A673 (cell line): Measurements from ENCODE around the gene TMPRSS6. TPM values are rescaled to one million over a fixed set of nuclear protein-coding genes. Genes with fewer than 3 reads are reported as not detected.

ENCODE experiments used
- BruUV-seq: library from RNA; stranded (reverse); fragments of 400-500 nt; replicated peaks from 2 replicates; lab custom pipeline; 2021; lab: Mats Ljungman, UMichigan
- CTCF ChIA-PET: fragments of 300-600 bp; sonication (Branson Sonifier 250); formaldehyde crosslinking; loops from one replicate; lab custom pipeline; 2022; ENCODE audit warnings: antibody characterized with exemption; lab: Charles Lee
- POLR2A ChIA-PET: fragments of 300-600 bp; sonication (Branson Sonifier 250); formaldehyde crosslinking; loops from one replicate; lab custom pipeline; 2022; ENCODE audit warnings: antibody characterized with exemption; ENCODE audit not compliant: low non-redundant PET; lab: Charles Lee
- DNase-seq: peaks from one replicate; pipeline ENCODE4 v3.0.0-alpha.2; 2015; ENCODE audit warnings: low spot score
- H3K27ac ChIP-seq: fragments of 200-600 bp; sonication (generic); 2 replicates; pipeline ENCODE4 v1.5.1; 2016; ENCODE audit warnings: mixed run types, low read depth, mild to moderate bottlenecking, mixed read lengths, antibody characterized with exemption, low read length; ENCODE audit not compliant: poor library complexity, severe bottlenecking
- H3K27me3 ChIP-seq: fragments of 200-600 bp; sonication (generic); replicated peaks from 2 replicates; pipeline ENCODE4 v1.6.1; 2017; ENCODE audit warnings: mixed run types, low read depth, mild to moderate bottlenecking, mixed read lengths, antibody characterized with exemption, low read length; ENCODE audit not compliant: insufficient read depth, poor library complexity
- H3K36me3 ChIP-seq: fragments of 200-600 bp; sonication (generic); 2 replicates; pipeline ENCODE4 v1.6.1; 2016; ENCODE audit warnings: mixed run types, mild to moderate bottlenecking, mixed read lengths, antibody characterized with exemption, low read length; ENCODE audit not compliant: insufficient read depth, poor library complexity, severe bottlenecking
- H3K4me1 ChIP-seq: fragments of 200-600 bp; sonication (generic); 2 replicates; pipeline ENCODE4 v1.6.1; 2017; ENCODE audit warnings: mixed run types, mild to moderate bottlenecking, mixed read lengths, antibody characterized with exemption, low read length; ENCODE audit not compliant: insufficient read depth, poor library complexity, severe bottlenecking
- H3K4me3 ChIP-seq: fragments of 200-600 bp; sonication (generic); 2 replicates; pipeline ENCODE4 v1.5.1; 2016; ENCODE audit warnings: low read depth, mixed run types, mild to moderate bottlenecking, mixed read lengths, low read length; ENCODE audit not compliant: poor library complexity, severe bottlenecking
- H3K9me3 ChIP-seq: fragments of 200-600 bp; sonication (generic); 2 replicates; pipeline ENCODE4 v1.6.1; 2016; ENCODE audit warnings: mixed run types, low read depth, mild to moderate bottlenecking, mixed read lengths, antibody characterized with exemption, low read length; ENCODE audit not compliant: poor library complexity, severe bottlenecking
- CTCF ChIP-seq: fragments of 300-800, 200-600 bp; sonication (generic); conservative IDR thresholded peaks from 2 replicates; pipeline ENCODE4 v1.5.1; 2017; ENCODE audit warnings: low read depth, mild to moderate bottlenecking, antibody characterized with exemption, low read length, moderate library complexity, mixed read lengths
- EZH2 ChIP-seq: fragments of 200-600 bp; sonication (generic); IDR thresholded peaks from 2 replicates; pipeline ENCODE4 v1.6.1; 2017; ENCODE audit warnings: borderline replicate concordance, low read depth, mild to moderate bottlenecking, mixed read lengths, antibody characterized with exemption, low read length; ENCODE audit not compliant: poor library complexity, severe bottlenecking
- intact Hi-C: fragments of 100-400 bp; cut with micrococcal nuclease; formaldehyde crosslinking; loops from one replicate; pipeline ENCODE4 v1.10.0; 2022; ENCODE audit not compliant: unreplicated experiment
- total RNA-seq: library from RNA; stranded (reverse); gene quantifications from 2 replicates; pipeline ENCODE4 v1.2.3, GENCODE V29; 2021

TMPRSS6 gene
- total RNA-seq, 1 experiment from 2014 or later = not detected

- Histone ChIP-seq H3K27me3 (no peaks in the 10 kb centered on the region), H3K36me3 (no peaks in the 10 kb centered on the region), H3K9me3 (no peaks in the 10 kb centered on the region), H3K4me1 (peaks cover 3% of the 10 kb centered on the region), H3K27ac (no peak overlapping the region), H3K4me3 (no peak overlapping the region)
- POLR2A ChIA-PET = interaction anchor here (0.6 kb wide), 1 partner anchor 593 kb away, joined by 3 read pairs; no protein-coding TSS in a partner anchor
- no TSS peak for BruUV-seq
- intact Hi-C loops = no loop called here
- DNase-seq = no peak
- CTCF ChIA-PET = no interaction called here
- TF ChIP-seq CTCF (no peak), EZH2 (no peak)
These were observed 37.1 kb upstream of the TMPRSS6 start for GRCh38 chr22:37146507-37147180.

GRCh38 chr22:37146051-37146385, 36.5 kb upstream of the TMPRSS6 start:
- intact Hi-C loops = no loop called here
- Histone ChIP-seq H3K27me3 (no peaks in the 10 kb centered on the region), H3K4me3 (no peak overlapping the region), H3K36me3 (no peaks in the 10 kb centered on the region), H3K27ac (no peak overlapping the region), H3K4me1 (peaks cover 3% of the 10 kb centered on the region), H3K9me3 (no peaks in the 10 kb centered on the region)
- ChIA-PET POLR2A (no interaction called here), CTCF (no interaction called here)
- no TSS peak for BruUV-seq
- TF ChIP-seq EZH2 = no peak
- TF ChIP-seq CTCF = no peak
- no peak for DNase-seq

DNA sequence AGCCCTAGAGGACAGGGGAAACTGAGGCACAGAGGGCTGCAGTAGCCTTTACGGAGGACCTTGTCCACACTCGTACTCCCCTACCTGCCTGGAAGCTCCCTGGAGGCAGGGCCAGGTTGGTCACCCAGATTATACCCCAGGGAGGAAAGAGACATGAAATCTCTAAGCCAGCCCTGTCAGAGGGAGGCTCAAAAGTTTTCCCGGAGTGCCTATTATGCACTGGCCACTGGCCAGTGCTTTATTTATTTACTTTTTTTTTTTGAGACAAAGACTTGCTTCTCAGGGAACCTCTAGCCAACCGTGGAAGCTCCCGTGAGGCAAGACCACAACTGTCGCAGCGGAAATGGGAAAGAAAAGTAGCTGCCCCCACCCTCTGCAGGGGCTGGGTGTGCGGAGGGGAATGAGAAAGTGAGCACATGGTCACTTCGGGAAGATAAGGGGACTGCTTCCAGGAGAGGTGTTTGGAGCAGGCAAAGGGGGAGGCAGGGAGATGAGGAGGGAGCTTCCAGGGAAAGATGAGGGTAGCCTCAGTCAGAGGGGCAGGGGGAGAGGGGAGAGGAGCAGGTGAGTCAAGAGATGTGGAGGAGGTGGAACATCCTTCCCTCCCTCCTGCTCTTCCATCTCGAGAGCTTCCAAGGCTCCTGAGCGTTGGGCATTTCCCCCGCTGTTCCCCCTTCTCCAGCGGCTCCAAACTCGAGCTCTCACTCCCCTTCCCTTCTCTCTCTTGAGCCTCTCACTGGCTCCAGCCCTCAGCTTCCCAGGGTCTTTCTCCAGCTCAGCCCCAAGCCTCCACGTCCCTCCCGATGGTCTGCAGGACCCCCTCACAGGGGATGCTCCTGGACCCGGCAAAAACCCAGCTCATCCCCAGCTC, 35.9 kb upstream of the TMPRSS6 start:
- Histone ChIP-seq H3K4me3 (no peak overlapping the region), H3K27me3 (no peaks in the 10 kb centered on the region), H3K27ac (no peak overlapping the region), H3K9me3 (no peaks in the 10 kb centered on the region), H3K36me3 (no peaks in the 10 kb centered on the region), H3K4me1 (peaks cover 3% of the 10 kb centered on the region)
- no TSS peak for BruUV-seq
- DNase-seq = no peak
- POLR2A ChIA-PET = no interaction called here
- CTCF ChIA-PET = no interaction called here
- intact Hi-C loops = no loop called here
- TF ChIP-seq CTCF (no peak), EZH2 (no peak)
